Activated CD8-positive, alpha-beta memory T cell treated with anti-CD3 and anti-CD28 coated beads, Interleukin-2, amount 50 U/mL, for 1 hour (primary cell): ENCODE measurements around the gene SLC35G2.
"Not testable (repeated sequence)": the region's sequence is repeated elsewhere in the genome, so short reads cannot be mapped to it uniquely, and the experiment has no call there.

Experiments used
- DNase-seq: peaks from one replicate; pipeline ENCODE4 v3.0.0-alpha.2; 2020; ENCODE audit errors: extremely low read depth

SLC35G2 gene

DNA sequence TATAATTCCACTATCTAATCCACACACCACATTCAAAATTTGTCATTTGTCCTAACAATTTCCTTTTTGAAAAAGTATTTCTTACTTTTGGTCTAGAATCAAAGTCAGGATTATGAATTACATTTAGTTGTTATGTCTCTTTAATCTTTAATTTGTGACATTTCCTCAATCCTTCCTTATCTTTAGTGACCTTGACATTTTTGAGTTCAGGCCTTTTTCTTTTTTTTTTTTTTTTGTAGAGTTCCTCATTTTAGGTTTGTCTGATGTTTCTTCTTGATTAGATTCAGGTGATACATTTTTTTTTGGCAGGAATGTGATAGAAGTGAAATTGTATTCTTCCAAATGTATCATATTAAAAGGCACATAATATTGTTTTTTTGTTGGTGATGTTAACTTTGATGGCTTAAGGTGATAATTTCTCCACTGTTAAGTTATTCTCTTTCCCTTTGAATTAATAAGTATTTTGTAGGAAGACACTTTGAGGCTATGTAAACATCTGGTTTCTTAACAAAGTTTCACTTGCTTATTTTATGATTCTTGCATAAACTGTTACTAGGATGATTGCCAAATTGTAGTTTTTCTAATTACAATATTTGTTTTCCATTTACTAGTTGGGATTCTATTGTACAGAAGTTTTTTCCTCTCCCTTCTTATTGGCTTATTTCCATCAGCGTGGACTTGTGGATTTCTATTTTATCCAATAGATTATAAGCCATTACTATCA lies 16.3 kb downstream of the SLC35G2 start:
- DNase-seq = no peak

DNA sequence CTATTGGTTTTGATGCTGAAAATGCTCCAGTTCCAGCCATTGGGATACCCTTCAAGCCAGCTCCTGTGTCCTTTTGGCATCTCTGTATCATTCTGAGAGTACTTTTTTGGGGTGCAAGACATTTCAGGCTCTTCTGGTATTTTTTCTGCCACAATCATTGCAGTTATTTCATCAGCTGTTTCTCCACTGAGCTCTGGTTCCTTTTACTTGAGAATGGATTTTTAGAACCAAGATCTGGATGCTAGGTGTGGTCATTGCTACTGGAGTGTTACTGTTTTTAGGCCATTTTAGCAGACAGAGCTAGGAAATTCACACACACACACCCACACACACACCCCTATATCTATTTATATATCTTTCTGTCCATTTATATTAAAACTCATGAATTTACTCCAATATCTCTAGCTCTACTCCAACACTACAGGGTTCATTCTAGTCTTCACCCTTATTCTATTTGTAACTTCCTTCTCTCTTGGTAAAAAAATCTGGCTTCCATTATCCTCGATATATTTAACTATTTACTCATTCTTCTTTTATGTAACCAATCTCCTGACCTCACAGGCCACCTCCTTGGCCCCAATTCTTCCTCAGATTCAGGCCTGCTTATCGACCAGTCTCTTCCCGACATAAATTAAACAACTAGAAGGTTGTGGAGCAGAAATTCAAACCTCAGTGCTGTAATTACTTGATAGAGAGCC lies 17.0 kb downstream of the SLC35G2 start:
- no peak for DNase-seq

DNA sequence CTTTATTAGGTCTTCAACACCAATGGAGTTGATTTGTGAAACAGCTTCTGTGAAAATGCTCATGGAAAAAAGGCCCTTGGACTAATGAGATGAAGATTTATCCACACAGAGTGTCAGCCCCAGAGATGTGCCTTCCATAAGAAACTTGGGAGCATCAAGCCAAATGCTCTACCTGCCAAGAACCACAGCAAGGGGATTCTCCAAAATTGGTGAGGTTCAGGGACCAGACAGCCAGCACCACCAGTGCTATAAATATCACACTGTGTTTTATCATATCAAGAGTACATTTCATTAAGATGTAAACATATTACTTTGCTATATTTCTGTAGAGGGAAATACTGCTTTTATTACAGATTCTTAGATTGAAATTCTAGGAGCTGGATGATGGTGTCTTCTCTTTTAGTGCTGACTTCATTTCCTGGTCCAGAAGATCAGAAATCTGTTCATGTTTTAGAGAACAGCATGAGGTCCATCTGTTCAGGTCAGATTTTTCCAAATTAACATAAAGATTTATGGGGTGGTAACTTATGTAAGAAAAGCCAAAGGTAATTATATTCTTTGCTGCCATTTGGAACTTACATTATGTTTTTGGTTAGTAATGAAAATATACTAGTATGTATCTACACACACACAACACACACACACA lies 17.7 kb downstream of the SLC35G2 start:
- DNase-seq = no peak

DNA sequence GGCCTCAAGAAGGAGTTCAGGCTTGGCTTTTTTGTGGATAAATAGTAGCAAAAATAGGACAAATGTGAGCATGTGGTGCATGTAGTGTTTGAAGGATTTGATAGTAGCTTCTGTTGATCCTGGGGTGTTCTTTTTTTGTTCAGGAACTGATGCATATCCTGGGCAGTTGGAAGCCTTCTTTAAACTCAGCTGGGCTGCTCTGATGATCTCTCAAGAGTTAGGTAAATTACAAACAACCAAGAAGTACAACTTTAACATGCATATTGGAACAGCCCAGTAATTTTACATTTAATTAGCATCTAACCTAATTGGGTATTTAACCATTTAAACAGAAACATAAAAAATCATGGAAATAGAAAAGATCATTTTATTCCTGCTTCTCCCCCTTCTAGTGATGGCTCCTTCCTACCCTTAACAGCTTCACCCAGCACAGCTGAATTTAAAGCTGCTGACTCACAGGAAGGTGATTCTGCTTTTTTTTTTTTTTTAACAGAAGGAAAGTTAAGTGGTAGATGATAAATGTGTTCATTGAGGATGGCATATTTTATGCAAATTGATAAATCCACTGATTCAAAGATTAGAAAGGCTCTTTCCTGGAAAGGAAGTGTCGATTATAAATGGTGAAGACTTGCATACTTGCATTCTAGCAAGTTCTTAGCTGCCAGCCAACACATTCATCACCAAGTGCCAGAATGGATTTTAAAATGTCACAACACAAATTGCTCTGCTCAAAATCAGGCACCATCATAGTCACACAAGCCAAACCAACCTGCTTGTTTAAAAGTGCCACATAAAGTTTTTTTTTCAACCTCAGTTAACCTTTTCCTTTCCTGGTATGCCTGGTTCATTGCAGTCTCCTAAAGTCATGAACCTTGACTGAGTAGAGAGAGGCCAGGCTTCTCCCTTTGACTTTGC lies 20.0 kb downstream of the SLC35G2 start:
- no peak for DNase-seq

DNA sequence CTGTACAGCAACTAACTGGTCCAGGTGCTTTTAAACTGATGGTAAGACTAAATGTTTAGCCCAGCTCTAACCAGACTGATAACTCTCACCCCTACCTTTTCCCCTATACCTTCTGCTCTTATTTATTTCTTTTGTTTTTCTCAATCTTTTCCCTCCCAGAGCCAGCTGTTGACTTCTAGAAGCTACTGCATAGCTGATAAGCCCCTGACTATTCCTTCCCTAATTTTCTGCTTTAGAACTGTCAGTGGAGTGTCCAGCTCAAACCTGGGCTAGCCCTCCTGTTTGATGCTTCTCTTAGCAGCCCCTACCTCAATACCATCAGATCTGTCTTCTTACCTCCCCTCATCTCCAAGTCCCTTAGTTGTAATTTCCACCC lies 20.6 kb downstream of the SLC35G2 start:
- DNase-seq = no peak

DNA sequence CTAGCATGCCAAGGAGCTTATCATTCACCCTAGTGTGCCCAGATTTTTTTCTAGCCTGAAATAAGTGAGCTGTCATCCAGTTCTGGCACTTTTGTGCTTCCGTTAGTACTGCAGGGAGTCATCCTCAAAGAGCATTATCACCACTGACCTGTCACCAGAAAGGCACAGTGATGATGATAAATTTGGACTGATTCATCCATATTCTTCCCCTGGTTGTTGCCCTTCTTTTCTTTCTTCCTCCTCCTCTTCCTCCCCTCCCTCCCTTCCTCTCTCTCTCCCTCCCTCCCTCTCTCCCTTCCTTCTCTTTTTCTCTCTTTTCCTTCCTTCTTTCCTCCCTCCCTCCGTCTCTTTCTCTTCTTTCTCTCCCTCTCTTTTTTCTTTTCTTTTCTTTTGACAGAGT lies 21.3 kb downstream of the SLC35G2 start:
- DNase-seq = no peak

DNA sequence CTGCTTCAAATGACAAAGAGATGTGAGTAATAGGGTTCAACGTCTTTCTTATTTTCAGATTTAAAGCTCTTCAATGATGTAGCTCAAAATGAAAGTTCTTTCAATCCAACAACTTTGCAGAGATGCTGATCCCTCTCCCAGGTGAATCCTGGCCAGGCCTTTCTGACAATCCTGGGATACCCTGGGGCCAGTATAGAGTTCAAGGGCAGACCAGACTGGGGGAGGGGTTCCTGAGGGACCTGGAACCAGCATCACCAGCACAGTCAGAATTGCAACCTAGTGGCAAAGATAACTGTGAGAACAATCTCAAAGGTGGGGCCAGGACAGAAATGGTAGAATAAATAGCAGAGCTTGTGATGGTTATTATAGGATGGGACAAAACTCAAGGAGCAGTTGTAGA lies 23.4 kb downstream of the SLC35G2 start:
- DNase-seq = no peak

DNA sequence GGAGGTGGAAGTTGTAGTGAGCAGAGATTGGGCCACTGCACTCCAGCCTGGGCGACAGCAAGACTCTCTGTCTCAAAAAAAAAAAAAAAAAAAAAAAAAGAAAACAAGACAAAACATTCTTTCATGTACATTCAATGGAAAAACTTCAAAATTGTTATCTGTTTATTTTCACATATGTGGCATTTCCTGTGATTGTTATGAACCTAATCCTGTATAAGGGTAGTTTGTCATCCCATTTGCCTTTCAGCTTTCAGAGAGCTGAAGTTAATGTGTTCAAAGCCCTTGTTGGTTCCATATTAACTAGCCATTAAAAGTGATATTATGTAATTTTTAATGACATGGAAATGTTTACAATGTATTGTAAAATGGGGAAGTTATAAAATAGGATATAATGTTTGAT lies 25.8 kb downstream of the SLC35G2 start:
- DNase-seq = no peak

DNA sequence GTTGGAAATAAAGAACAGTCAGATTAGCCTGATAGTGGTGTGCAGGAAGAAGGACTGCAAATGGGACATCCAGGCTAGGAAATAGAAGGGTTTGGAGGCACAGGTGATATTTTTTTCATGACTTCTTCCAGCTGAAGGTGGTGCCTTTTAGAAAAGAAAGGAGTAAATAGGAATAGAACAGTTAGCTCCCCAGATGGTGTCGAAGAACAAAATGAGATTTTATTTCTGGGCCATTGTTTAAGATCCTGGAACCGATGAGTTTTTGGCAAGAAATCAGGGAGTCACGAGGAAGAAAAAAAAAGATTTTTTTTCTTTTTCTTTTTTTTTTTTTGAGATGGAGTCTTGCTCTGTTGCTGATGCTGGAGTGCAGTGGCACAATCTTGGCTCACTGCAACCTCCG lies 33.3 kb downstream of the SLC35G2 start:
- DNase-seq = no peak

DNA sequence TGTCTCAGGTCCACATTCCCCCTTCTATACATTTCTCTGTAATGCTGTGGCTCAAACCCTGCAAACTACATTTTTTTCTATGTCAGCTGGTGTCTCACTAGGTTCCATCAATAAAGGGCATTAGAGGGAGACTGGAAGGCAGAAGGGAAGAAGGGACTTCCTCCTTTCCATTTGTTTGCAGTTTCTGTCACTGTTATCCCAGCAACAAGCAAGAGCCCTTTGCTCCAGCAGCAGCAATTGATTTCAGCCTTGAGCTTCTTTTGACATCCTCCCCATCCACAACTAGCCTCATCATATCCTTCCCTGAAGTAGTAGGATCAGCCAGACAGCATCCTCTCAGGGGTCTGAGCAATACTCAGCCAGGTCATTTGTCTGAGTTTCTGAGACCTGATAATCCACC lies 37.7 kb downstream of the SLC35G2 start:
- no peak for DNase-seq

DNA sequence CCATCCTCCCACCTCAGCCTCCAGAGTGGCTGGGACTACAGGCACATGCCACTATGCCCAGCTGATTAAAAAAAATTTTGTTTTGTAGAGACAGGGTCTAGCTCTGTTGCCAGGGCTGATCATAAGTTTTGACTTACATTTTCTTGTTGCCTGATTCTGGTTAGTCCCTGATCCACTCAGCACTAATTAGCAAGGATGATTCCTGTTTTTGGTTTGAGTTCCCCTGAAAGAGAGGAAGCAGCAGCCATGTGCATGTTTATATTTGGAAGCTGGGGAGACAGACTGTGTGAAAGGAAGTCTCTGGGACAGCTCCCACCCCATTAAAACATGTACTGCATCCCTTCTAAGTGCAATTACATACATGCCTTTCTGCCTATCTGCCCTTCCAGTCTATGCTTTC lies 39.5 kb downstream of the SLC35G2 start:
- no peak for DNase-seq

DNA sequence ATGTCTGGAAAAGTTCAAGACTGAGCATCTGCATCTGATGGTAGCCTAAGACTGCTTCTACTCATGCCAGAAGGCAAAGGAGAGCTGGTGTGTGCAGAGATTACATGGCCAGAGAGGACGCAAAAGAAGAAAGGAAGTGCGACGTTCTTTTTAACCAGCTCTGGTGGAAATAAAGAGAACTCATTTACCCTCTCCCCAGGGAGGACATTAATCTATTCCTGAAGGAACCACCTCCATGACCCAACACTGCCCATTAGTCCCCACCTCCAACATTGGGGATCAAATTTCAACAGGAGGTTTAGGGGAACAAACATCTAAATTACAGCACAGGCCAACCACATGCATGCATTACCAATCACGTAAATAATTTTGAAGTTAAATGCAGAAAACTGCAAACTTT lies 41.6 kb downstream of the SLC35G2 start:
- no peak for DNase-seq

DNA sequence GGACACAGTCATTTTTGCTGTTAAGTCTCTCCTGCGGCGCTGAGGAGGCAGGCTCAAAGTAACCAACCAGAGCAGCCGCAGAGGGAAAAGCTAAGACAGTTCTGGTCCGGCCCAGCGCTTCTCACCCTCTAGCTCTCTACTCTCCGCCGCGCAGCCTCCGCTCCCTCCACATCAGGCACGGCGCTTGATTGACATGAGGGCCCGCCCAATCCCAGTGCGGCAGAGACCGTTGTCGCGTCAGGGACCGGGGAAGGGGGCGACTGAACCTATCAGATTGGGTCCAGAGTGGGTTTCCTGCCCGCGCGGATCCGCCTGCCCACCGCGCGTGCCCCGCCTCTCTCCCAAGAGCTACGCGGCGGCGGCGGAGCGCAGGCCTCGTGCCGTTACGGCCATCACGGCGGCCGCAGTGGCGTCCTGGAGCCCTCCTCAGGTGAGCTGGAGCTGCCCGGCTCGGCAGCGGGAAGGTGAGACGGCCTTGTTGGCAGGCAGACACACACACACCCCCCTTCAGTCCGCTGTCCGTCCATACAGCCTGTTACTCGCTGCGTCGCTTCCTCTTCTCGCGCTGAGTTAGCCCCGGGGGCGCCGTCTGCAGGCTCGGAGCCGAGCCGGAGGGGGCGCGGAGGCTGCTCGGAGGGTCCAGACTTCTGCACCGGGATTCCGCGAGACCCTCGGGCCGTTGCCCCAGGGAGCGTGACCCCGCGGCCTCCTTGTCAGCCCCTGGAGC lies 43.1 kb downstream of the SLC35G2 start, which contains the start of gene NCK1:
NCK1 (plus strand) TSS at position 319 of the 727 bp plus-strand sequence. CDS start 65,794 bp downstream, outside the sequence.
- DNase-seq = peak; percentile 98

DNA sequence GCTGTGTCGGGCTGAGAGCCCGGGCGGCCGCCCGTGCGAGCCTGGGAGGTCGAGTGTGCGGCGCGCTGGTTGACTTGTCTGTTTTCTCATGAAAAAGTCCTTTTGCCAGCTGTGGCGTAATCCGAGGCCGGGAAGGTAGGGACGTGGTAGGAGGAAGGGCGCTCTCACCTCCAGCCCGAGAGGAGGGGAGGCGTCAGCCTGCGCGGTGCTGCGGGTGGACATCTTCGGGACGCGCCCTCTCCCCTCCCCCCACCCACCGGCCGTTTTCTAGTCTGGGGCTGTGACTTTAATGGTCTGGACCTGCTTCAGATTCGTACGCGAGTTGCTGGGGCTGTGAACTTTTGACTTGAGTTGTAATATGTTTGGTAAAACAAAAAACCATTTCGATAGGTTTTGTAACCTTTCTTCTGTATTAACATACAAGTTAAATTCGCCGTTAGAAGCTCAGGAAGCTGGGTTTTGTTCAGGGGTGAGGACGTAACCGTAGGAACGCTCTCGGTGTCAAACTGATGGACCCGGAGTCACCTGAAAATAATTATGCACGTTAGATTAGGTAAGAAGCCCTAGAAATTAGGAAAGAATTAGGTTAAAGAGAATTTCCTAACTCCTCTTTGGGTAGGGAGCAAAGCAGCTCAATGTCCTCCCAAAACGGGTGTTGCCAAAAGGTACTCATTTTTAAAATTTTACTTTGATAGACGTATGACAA lies 43.8 kb downstream of the SLC35G2 start:
- DNase-seq = no peak

DNA sequence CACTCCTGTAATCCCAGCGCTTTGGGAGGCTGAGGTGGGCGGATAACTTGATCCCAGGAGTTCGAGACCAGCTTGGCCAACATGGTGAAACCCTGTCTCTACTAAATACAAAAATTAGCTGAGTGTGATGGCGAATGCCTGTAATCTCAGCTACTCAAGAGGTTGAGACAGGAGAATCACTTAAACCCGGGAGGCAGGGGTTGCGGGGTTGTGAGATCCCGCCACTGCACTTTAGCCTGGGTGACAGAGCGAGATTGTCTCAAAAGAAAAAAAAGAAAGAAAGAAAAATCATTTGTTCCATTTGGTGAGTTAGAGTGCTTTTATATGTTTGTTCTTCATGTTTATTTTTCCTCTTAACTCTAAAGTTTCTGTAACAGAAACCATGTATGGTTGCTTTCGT lies 50.4 kb downstream of the SLC35G2 start:
- no peak for DNase-seq

DNA sequence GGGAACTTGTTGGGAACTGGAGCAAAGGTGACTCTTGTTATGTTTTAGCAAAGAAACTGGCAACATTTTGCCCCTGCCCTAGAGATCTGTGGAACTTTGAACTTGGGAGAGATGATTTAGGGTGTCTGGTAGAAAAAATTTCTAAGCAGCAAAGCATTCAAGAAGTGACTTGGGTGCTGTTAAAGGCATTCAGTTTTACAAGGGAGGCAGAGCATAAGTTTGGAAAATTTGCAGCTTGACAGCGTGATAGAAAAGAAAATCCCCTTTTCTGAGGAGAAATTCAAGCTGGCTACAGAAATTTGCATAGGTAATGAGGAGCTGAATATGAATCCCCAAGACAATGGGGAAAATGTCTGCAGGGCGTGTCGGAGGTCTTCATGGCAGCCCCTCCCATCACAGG lies 53.3 kb downstream of the SLC35G2 start:
- DNase-seq = not testable (repeated sequence)

DNA sequence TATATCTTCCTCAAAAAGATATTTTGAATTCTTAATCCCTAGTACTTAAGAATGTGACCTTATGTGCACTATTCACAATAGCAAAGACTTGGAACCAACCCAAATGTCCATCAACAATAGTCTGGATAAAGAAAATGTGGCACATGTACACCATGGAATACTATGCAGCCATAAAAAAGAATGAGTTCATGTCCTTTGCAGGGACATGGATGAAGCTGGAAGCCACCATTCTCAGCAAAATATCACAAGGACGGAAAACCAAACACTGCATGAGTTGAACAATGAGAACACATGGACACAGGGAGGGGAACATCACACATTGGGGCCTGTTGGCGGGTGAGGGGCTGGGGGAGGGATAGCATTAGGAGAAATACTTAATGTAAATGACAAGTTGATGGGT lies 60.6 kb downstream of the SLC35G2 start:
- DNase-seq = not testable (repeated sequence)

DNA sequence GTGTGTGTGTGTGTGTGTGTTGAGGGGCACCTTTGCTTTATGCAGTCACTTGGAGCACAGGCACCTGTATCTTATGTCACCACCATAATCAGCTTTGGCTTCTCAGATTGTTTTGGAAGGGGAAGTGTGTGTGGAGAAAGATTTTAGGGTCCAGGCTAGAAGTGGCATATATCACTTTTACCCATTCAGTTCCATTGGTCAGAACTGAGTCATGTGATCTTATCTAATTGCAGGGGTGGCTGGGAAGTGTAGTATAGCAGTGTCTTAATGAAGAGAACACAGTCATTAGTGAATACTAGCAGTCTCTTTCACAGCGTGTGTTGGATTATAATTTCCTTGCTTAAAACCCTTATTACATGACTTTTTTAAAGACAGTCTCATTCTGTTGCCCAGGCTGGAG lies 63.6 kb downstream of the SLC35G2 start:
- no peak for DNase-seq

DNA sequence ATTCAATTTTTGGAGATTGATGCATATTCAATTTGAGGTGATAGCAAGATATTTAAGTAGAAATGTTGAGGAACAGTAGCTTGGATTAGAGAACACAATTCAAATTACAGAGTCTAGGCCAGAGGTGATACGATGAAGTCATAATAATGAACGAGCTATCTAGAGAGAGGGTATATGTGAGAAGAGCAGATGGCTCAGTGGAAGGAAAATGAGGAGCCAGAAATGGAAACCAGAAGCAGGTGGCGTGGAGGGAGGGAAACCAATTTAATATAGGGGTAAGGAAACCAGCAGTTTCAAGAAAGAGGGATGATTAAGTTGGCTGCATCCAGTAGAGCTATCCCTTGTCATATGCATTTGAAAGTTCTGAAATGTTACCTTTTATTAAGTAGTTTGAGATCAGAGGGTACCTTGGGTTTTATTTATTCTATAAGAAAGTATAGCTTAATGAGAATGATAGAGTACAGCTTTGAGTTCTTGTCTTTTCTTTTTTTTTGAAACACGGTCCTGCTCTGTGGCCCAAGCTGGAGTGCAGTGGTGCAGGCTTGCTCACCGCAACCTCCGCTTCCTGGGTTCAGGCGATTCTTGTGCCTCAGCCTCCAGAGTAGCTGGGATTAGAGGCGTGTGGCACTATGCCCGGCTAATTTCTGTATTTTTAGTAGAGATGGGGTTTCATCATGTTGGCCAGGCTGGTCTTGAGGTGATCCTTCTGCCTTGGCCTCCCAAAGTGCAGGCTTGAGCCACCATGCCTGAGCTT lies 65.2 kb downstream of the SLC35G2 start:
- DNase-seq = no peak
